Uterus (tissue), 4 donors: ENCODE measurements around the gene BCAN. TPM values are rescaled to one million over a fixed set of nuclear protein-coding genes. Genes with fewer than 3 reads are reported as not detected.

Experiments used
- DNase-seq, 2 donors: peaks; one replicate each; pipeline ENCODE4 v3.0.0-alpha.2; 2019 to 2020
- H3K27ac ChIP-seq, 2 donors: fragments of 200-600 bp; sonication (generic); 1 replicate in 1 of 2; 2 replicates in 1 of 2; pipeline ENCODE4 v1.5.1; 2016 to 2018
- H3K27me3 ChIP-seq, 2 donors: fragments of 200-600 bp; sonication (generic); one replicate each; pipeline ENCODE4 v1.5.1; 2018 to 2019; ENCODE audit warnings: control low read depth in 1 of 2
- H3K36me3 ChIP-seq, 2 donors: fragments of 200-600 bp; sonication (generic); one replicate each; pipeline ENCODE4 v1.5.1; 2019; ENCODE audit warnings: control low read depth in 1 of 2
- H3K4me1 ChIP-seq, 2 donors: fragments of 200-600 bp; sonication (generic); one replicate each; pipeline ENCODE4 v1.5.1; 2018 to 2019; ENCODE audit warnings: control low read depth in 1 of 2
- H3K4me3 ChIP-seq, 2 donors: fragments of 200-600 bp; sonication (generic); 1 replicate in 1 of 2; 2 replicates in 1 of 2; pipeline ENCODE4 v1.5.1; 2018 to 2019; ENCODE audit warnings: mild to moderate bottlenecking in 1 of 2
- H3K9me3 ChIP-seq, 2 donors: fragments of 200-600 bp; sonication (generic); one replicate each; pipeline ENCODE4 v1.5.1; 2019; ENCODE audit warnings: control low read depth in 1 of 2
- CTCF ChIP-seq, 4 experiments: fragments of 200-600 bp in 2 of 4; fragments of 450-650 bp in 2 of 4; sonication (generic) in 2 of 4; IDR thresholded peaks; one replicate each; pipeline ENCODE4 v1.5.1; 2016 to 2019; ENCODE audit warnings: antibody characterized with exemption in 4 of 4, mild to moderate bottlenecking in 2 of 4, moderate library complexity in 1 of 4
- POLR2A ChIP-seq, 2 donors: fragments of 450-650 bp; IDR thresholded peaks; one replicate each; pipeline ENCODE4 v1.6.1; 2016; ENCODE audit warnings: antibody characterized with exemption in 2 of 2, mild to moderate bottlenecking in 1 of 2, moderate library complexity in 1 of 2
- intact Hi-C: fragments of 100-400 bp; cut with DNase I; formaldehyde crosslinking; loops from one replicate; pipeline ENCODE4 v1.15.1; 2023; ENCODE audit warnings: low total_unique reads
- total RNA-seq, 4 donors: library from RNA; depleted of rRNA in 3 of 4; stranded (reverse); fragments of >200 nt in 3 of 4; gene quantifications; one replicate each; pipeline versions ENCODE4 v1.1.0 to v1.2.4, GENCODE V29; 2014 to 2023
- donor health status: DM: yes; HTN: yes; CAD: no.

The BCAN gene
- total RNA-seq, 4 donors from 2014 or later: 2.3 to 3.0 (median 2.8) TPM; not detected in 1

GRCh38 chr1:156700736-156701531 lies 59.0 kb downstream of the BCAN start:
- Histone ChIP-seq H3K9me3 (no peaks in the 10 kb centered on the region), H3K27ac (peak overlapping the region in 1 of 2 donors; percentile 8), H3K27me3 (no peaks in the 10 kb centered on the region), H3K36me3 (no peaks in the 10 kb centered on the region), H3K4me3 (no peak overlapping the region), H3K4me1 (peaks cover 0 to 10% of the 10 kb centered on the region in 2 donors)
- TF ChIP-seq CTCF (IDR thresholded peaks at IDR 0.05): no peak
- DNase-seq: no peak
- intact Hi-C loops: no loop called here

GRCh38 chr1:156703336-156703735 lies 61.4 kb downstream of the BCAN start:
- Histone ChIP-seq H3K4me3 (no peak overlapping the region), H3K36me3 (no peaks in the 10 kb centered on the region), H3K27ac (peak overlapping the region in 1 of 2 donors; percentile 92), H3K27me3 (no peaks in the 10 kb centered on the region), H3K4me1 (peaks cover 0 to 18% of the 10 kb centered on the region in 2 donors), H3K9me3 (no peaks in the 10 kb centered on the region)
- DNase-seq: no peak
- intact Hi-C loops: no loop called here
- no peak for TF ChIP-seq CTCF (IDR thresholded peaks at IDR 0.05)
- no peak for TF ChIP-seq POLR2A (IDR thresholded peaks at IDR 0.05)

- no peak for TF ChIP-seq CTCF (IDR thresholded peaks at IDR 0.05)
- no peak for TF ChIP-seq POLR2A (IDR thresholded peaks at IDR 0.05)
- intact Hi-C loops: no loop called here
- H3K27ac ChIP-seq: peak overlapping the region in 1 of 2 donors; percentile 92
- no peak for DNase-seq
- H3K27me3 ChIP-seq: no peaks in the 10 kb centered on the region
- peaks cover 0 to 18% of the 10 kb centered on the region in 2 donors for H3K4me1 ChIP-seq
- no peaks in the 10 kb centered on the region for H3K36me3 ChIP-seq
- peak overlapping the region in 1 of 2 donors; percentile 43 for H3K4me3 ChIP-seq
- no peaks in the 10 kb centered on the region for H3K9me3 ChIP-seq
These were observed 61.8 kb downstream of the BCAN start for GRCh38 chr1:156703741-156704140.

GRCh38 chr1:156704166-156704711 lies 62.3 kb downstream of the BCAN start:
- no peak for DNase-seq
- H3K27ac ChIP-seq: peak overlapping the region; percentile 92
- TF ChIP-seq CTCF (IDR thresholded peaks at IDR 0.05) (no peak), POLR2A (IDR thresholded peaks at IDR 0.05) (no peak)
- peaks cover 0 to 18% of the 10 kb centered on the region in 2 donors for H3K4me1 ChIP-seq
- intact Hi-C loops: no loop called here
- H3K27me3 ChIP-seq: no peaks in the 10 kb centered on the region
- H3K9me3 ChIP-seq: no peaks in the 10 kb centered on the region
- H3K4me3 ChIP-seq: peak overlapping the region; percentile 40 to 43
- H3K36me3 ChIP-seq: no peaks in the 10 kb centered on the region

- H3K27ac ChIP-seq: peak overlapping the region; percentile 92
- H3K36me3 ChIP-seq: no peaks in the 10 kb centered on the region
- peak; percentile 72 to 83 for DNase-seq
- H3K4me1 ChIP-seq: peaks cover 0 to 18% of the 10 kb centered on the region in 2 donors
- H3K9me3 ChIP-seq: no peaks in the 10 kb centered on the region
- peak overlapping the region; percentile 40 to 43 for H3K4me3 ChIP-seq
- intact Hi-C loops: no loop called here
- no peaks in the 10 kb centered on the region for H3K27me3 ChIP-seq
- TF ChIP-seq CTCF (IDR thresholded peaks at IDR 0.05) (no peak), POLR2A (IDR thresholded peaks at IDR 0.05) (no peak)
These were observed 63.0 kb downstream of the BCAN start for GRCh38 chr1:156704930-156705320.
